NB4 (cell line): ENCODE results near the gene TMEM121B.

Source experiments
- POLR2A ChIP-seq: IDR thresholded peaks from 2 replicates; pipeline ENCODE4 v1.6.1; 2011; ENCODE audit warnings: mild to moderate bottlenecking; ENCODE audit not compliant: insufficient read length; ENCODE audit errors: extremely low read depth
- TF ChIP-seq, protein P1 (sequence below): IDR thresholded peaks from one replicate; pipeline ENCODE4 v1.5.1; 2012; ENCODE audit warnings: low read depth, low read length

DNA sequence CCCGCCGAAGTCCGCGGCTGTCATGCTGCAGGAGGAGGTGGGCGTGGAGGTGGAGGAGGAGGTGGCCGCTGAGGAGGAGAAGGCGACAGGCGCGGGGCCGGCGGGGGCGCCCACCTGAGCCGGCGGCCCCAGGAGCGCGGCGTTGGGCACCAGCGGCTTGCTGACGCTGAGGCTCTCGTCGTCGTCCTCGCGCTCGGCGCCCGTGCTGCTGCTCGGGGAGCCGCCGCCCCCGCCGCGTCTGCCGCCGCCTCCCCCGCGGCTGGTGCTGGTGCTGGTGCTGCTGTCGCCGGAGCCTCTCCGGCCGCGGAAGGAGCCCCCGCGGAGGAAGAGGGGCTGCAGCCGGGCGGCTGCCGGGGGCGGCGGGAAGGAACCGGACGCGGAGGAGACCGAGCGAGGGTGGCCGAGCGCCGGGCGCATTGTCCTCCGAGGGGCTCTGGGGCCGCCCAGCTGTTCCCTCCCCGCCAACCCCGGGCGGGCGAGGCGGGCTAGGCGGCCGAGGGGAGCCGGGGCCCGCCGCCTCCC lies 388 bp downstream of the TMEM121B start:
- TF ChIP-seq, protein P1, sequence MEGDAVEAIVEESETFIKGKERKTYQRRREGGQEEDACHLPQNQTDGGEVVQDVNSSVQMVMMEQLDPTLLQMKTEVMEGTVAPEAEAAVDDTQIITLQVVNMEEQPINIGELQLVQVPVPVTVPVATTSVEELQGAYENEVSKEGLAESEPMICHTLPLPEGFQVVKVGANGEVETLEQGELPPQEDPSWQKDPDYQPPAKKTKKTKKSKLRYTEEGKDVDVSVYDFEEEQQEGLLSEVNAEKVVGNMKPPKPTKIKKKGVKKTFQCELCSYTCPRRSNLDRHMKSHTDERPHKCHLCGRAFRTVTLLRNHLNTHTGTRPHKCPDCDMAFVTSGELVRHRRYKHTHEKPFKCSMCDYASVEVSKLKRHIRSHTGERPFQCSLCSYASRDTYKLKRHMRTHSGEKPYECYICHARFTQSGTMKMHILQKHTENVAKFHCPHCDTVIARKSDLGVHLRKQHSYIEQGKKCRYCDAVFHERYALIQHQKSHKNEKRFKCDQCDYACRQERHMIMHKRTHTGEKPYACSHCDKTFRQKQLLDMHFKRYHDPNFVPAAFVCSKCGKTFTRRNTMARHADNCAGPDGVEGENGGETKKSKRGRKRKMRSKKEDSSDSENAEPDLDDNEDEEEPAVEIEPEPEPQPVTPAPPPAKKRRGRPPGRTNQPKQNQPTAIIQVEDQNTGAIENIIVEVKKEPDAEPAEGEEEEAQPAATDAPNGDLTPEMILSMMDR: no peak
- no peak for TF ChIP-seq POLR2A
